Ishikawa (cell line): ENCODE measurements around the gene NR3C2.

Source experiments
- CEBPB ChIP-seq: IDR thresholded peaks from 2 replicates; pipeline ENCODE4 v1.6.1; 2012
- CREB1 ChIP-seq: IDR thresholded peaks from 2 replicates; pipeline ENCODE4 v1.6.1; 2012; ENCODE audit warnings: low read depth
- EGR1 ChIP-seq: IDR thresholded peaks from 2 replicates; pipeline ENCODE4 v1.6.1; 2012
- EP300 ChIP-seq: IDR thresholded peaks from 2 replicates; pipeline ENCODE4 v1.6.1; 2012; ENCODE audit warnings: borderline replicate concordance
- FOXM1 ChIP-seq: IDR thresholded peaks from 2 replicates; pipeline ENCODE4 v1.6.1; 2012; ENCODE audit warnings: low read depth, borderline replicate concordance
- MAX ChIP-seq: IDR thresholded peaks from 2 replicates; pipeline ENCODE4 v1.6.1; 2012
- NFIC ChIP-seq: IDR thresholded peaks from 2 replicates; pipeline ENCODE4 v1.6.1; 2012
- RAD21 ChIP-seq: IDR thresholded peaks from 2 replicates; pipeline ENCODE4 v1.6.1; 2012; ENCODE audit warnings: low read depth
- REST ChIP-seq: IDR thresholded peaks from 2 replicates; pipeline ENCODE4 v1.6.1; 2012; ENCODE audit warnings: low read depth, mild to moderate bottlenecking
- TAF1 ChIP-seq: IDR thresholded peaks from 2 replicates; pipeline ENCODE4 v1.6.1; 2012; ENCODE audit warnings: low read depth, mild to moderate bottlenecking
- TCF12 ChIP-seq: IDR thresholded peaks from 2 replicates; pipeline ENCODE4 v1.6.1; 2012; ENCODE audit warnings: low read depth
- TEAD4 ChIP-seq: IDR thresholded peaks from 2 replicates; pipeline ENCODE4 v1.6.1; 2012
- USF1 ChIP-seq: IDR thresholded peaks from 2 replicates; pipeline ENCODE4 v1.6.1; 2012
- YY1 ChIP-seq: IDR thresholded peaks from 2 replicates; pipeline ENCODE4 v1.6.1; 2012; ENCODE audit warnings: low read depth
- ZBTB7A ChIP-seq: IDR thresholded peaks from 2 replicates; pipeline ENCODE4 v1.6.1; 2012; ENCODE audit warnings: low read depth

NR3C2 gene

GRCh38 chr4:148448141-148448540 is 5.9 kb upstream of the NR3C2 start:
- TF ChIP-seq CEBPB (no peak), NFIC (no peak), USF1 (no peak), TEAD4 (no peak)

- TF ChIP-seq ZBTB7A, result no peak
- TF ChIP-seq MAX, result no peak
- no peak for TF ChIP-seq CEBPB
- TF ChIP-seq YY1, result no peak
- TF ChIP-seq FOXM1, result no peak
- TF ChIP-seq USF1, result no peak
- no peak for TF ChIP-seq TCF12
- TF ChIP-seq REST, result no peak
- no peak for TF ChIP-seq EP300
- no peak for TF ChIP-seq TEAD4
Observed at GRCh38 chr4:148447681-148448080, 5.5 kb upstream of the NR3C2 start.

GRCh38 chr4:148445860-148446330 is 3.7 kb upstream of the NR3C2 start:
- TF ChIP-seq CEBPB, result no peak
- no peak for TF ChIP-seq ZBTB7A
- TF ChIP-seq TCF12, result no peak
- no peak for TF ChIP-seq YY1
- no peak for TF ChIP-seq TAF1
- TF ChIP-seq NFIC, result no peak
- no peak for TF ChIP-seq EGR1
- TF ChIP-seq RAD21, result no peak
- no peak for TF ChIP-seq USF1
- TF ChIP-seq REST, result no peak
- TF ChIP-seq TEAD4, result no peak
- TF ChIP-seq CREB1, result no peak
- TF ChIP-seq MAX, result no peak
- TF ChIP-seq FOXM1, result no peak
- TF ChIP-seq EP300, result no peak

GRCh38 chr4:148445071-148445859 is 3.1 kb upstream of the NR3C2 start:
- TF ChIP-seq EGR1 (peak; percentile 77; the same call in 1 of the 2 replicates), NFIC (no peak), MAX (no peak; the same call in 1 of the 2 replicates), FOXM1 (no peak), CREB1 (no peak), EP300 (no peak), TAF1 (peak; percentile 26; the same call in 1 of the 2 replicates), USF1 (no peak), TEAD4 (no peak), RAD21 (no peak), CEBPB (no peak), YY1 (no peak), ZBTB7A (0 out of 2 replicates have a peak, but pooled peaks have one; percentile 11), TCF12 (0 out of 2 replicates have a peak, but pooled peaks have one; percentile 40), REST (no peak)
